ENCODE measurements around the gene ZKSCAN5. TPM values are rescaled to one million over a fixed set of nuclear protein-coding genes. Genes with fewer than 3 reads are reported as not detected.

The ZKSCAN5 gene
- total RNA-seq: 9.6 and 9.7 TPM in 2 replicates
- polyA plus RNA-seq: 3.6 and 4.3 TPM in 2 replicates
- 5.9 and 6.2 TPM in 2 replicates for polyA plus RNA-seq (2011; cell fraction: cytosol; rRNA removed)
- 8.0 and 9.6 TPM in 2 replicates for polyA plus RNA-seq (2011; cell fraction: nucleus; rRNA removed)
- 6.6 and 8.3 TPM in 2 replicates for polyA plus RNA-seq (2012)
- polyA minus RNA-seq: 10.7 and 12.6 TPM in 2 replicates
- 9.6 TPM for polyA minus RNA-seq (2011; cell fraction: cytosol; rRNA and poly(A)+ RNA removed)
- 7.7 TPM in 2 replicates for polyA minus RNA-seq (2011; cell fraction: nucleus; rRNA and poly(A)+ RNA removed)
- percentile 62 among the genes with signal in this experiment for Bru-seq, nascent RNA
- percentile 63 among the genes with signal in this experiment for BruChase-seq, experiment 1, labeled RNA remaining after a 6-hour chase
- percentile 63 among the genes with signal in this experiment for BruChase-seq, experiment 2, labeled RNA remaining after a 2-hour chase
- long read RNA-seq, full-length matches to known transcripts: 5 of 23 reads
- long read RNA-seq, partial matches to known transcripts: 5 of 23 reads
- long read RNA-seq, other reads (novel, unspliced or antisense): 13 of 23 reads

- no peaks in the 10 kb centered on the region for H3K27me3 ChIP-seq (ENCODE audit: control insufficient read depth in 2 of 2, insufficient read depth in 2 of 2, low read length in 2 of 2)
- dilution Hi-C loops (cut with MboI; ENCODE audit: extremely low pct_ligation_motif_present, low sequenced_read_pairs): no loop called here
- no peaks in the 10 kb centered on the region for H3K9me1 ChIP-seq (replicated peaks; ENCODE audit: control insufficient read depth, extremely low read depth, insufficient read depth, low read length)
- TF ChIP-seq POLR2AphosphoS5 (IDR thresholded peaks at IDR 0.05; ENCODE audit: insufficient read depth, low read depth, low read length): peak; percentile 74
- no peak for TF ChIP-seq MYC (IDR thresholded peaks at IDR 0.05; ENCODE audit: low read depth, low read length)
- no peak for TF ChIP-seq POLR2A (IDR thresholded peaks at IDR 0.05; ENCODE audit: low read depth, low read length)
- H3K4me1 ChIP-seq (ENCODE audit: control insufficient read depth, extremely low read depth, insufficient read depth, low read length): peaks cover 20% of the 10 kb centered on the region
- POLR2A ChIA-PET: interaction anchor here (1.3 kb wide), 1 partner anchor 47 kb away, joined by 4 read pairs; the partner anchor contains the start of gene FAM200A
- intact Hi-C loops (cut with micrococcal nuclease): loop anchor here (1.0 to 2.0 kb wide), 4 partner anchors 32 to 112 kb away; partner anchors contain the start of genes BUD31, FAM200A, PDAP1 and ZNF789
- H3K9me3 ChIP-seq (replicated peaks; ENCODE audit: control insufficient read depth, insufficient read depth, low read length): no peaks in the 10 kb centered on the region
- CTCF ChIA-PET: interaction anchor here (0.7 to 1.2 kb wide), 5 partner anchors 31 to 75 kb away, joined by 3 to 4 read pairs (median 3); partner anchors contain the start of genes FAM200A and ZNF655
- no TSS peak for BruUV-seq (replicated peaks)
- H3K36me3 ChIP-seq (ENCODE audit: control insufficient read depth in 2 of 2, extremely low read depth in 1 of 2, insufficient read depth in 2 of 2, low read length in 2 of 2): no peaks in the 10 kb centered on the region
- peak within 1 kb of the TSS; percentile 69 for H3K27ac ChIP-seq (ENCODE audit: insufficient read depth, low read depth, low read length)
- H3K4me2 ChIP-seq (ENCODE audit: insufficient read depth, low read length): peak within 1 kb of the TSS; percentile 100
- no peaks in the 10 kb centered on the region for H4K20me1 ChIP-seq (replicated peaks; ENCODE audit: control insufficient read depth, extremely low read depth, insufficient read depth, low read length)
- H2AFZ ChIP-seq (ENCODE audit: low read depth, low read length): peak within 1 kb of the TSS; percentile 93
- H3K79me2 ChIP-seq (ENCODE audit: control insufficient read depth, insufficient read depth, low read length): peaks cover 23% of the 10 kb centered on the region
- peak within 1 kb of the TSS; percentile 59 to 76 (median 75) for H3K4me3 ChIP-seq (replicated peaks in 1 of 3; ENCODE audit: insufficient read depth in 1 of 3, low read depth in 1 of 3, low read length in 3 of 3)
- FAIRE-seq (no peak), DNase-seq (ENCODE audit: low read depth, low spot score) (peak; percentile 98)
- peak within 1 kb of the TSS; percentile 63 for H3K9ac ChIP-seq (replicated peaks; ENCODE audit: extremely low read depth, insufficient read depth, low read length)
These were observed at the start of gene ZKSCAN5 for GRCh38 chr7:99504603-99505323. TSS of gene ZKSCAN5 (plus strand) at chr7:99504662. CDS start at chr7:99506045, 1,383 bp downstream.

GRCh38 chr7:99455874-99456273 is 48.6 kb upstream of the ZKSCAN5 start:
- no TSS peak for BruUV-seq (replicated peaks)
- H3K27me3 ChIP-seq (ENCODE audit: control insufficient read depth in 2 of 2, insufficient read depth in 2 of 2, low read length in 2 of 2): no peaks in the 10 kb centered on the region
- ChIA-PET CTCF (interaction anchor here (1.6 kb wide), 1 partner anchor 9 kb away, joined by 4 read pairs; no protein-coding TSS in a partner anchor), POLR2A (no interaction called here)
- H3K4me1 ChIP-seq (ENCODE audit: control insufficient read depth, extremely low read depth, insufficient read depth, low read length): no peaks in the 10 kb centered on the region
- H2AFZ ChIP-seq (ENCODE audit: low read depth, low read length): no peak overlapping the region
- no peak overlapping the region for H3K4me2 ChIP-seq (ENCODE audit: insufficient read depth, low read length)
- H4K20me1 ChIP-seq (replicated peaks; ENCODE audit: control insufficient read depth, extremely low read depth, insufficient read depth, low read length): no peaks in the 10 kb centered on the region
- dilution Hi-C loops (cut with MboI; ENCODE audit: extremely low pct_ligation_motif_present, low sequenced_read_pairs): no loop called here
- peak; percentile 38 for TF ChIP-seq POLR2A (IDR thresholded peaks at IDR 0.05; ENCODE audit: low read depth, low read length)
- TF ChIP-seq POLR2AphosphoS5 (IDR thresholded peaks at IDR 0.05; ENCODE audit: insufficient read depth, low read depth, low read length): peak; percentile 11
- no peak for TF ChIP-seq FOS (IDR thresholded peaks at IDR 0.05; ENCODE audit: borderline replicate concordance, insufficient read depth, low read length)
- H3K79me2 ChIP-seq (ENCODE audit: control insufficient read depth, insufficient read depth, low read length): peaks cover 29% of the 10 kb centered on the region
- H3K9ac ChIP-seq (replicated peaks; ENCODE audit: extremely low read depth, insufficient read depth, low read length): no peak overlapping the region
- intact Hi-C loops (cut with micrococcal nuclease): no loop called here
- H3K9me3 ChIP-seq (replicated peaks; ENCODE audit: control insufficient read depth, insufficient read depth, low read length): no peaks in the 10 kb centered on the region
- H3K36me3 ChIP-seq (ENCODE audit: control insufficient read depth in 2 of 2, extremely low read depth in 1 of 2, insufficient read depth in 2 of 2, low read length in 2 of 2): peaks cover 9 to 53% of the 10 kb centered on the region in 2 experiments
- H3K4me3 ChIP-seq (replicated peaks in 1 of 3; ENCODE audit: insufficient read depth in 1 of 3, low read depth in 1 of 3, low read length in 3 of 3): no peak overlapping the region
- no peak overlapping the region for H3K27ac ChIP-seq (ENCODE audit: insufficient read depth, low read depth, low read length)
- DNase-seq (ENCODE audit: low read depth, low spot score): no peak
- no peak for FAIRE-seq
- H3K9me1 ChIP-seq (replicated peaks; ENCODE audit: control insufficient read depth, extremely low read depth, insufficient read depth, low read length): no peaks in the 10 kb centered on the region

Data from endothelial cell of umbilical vein (primary cell).